ENCODE results near the gene PEX11G.

- TF ChIP-seq CTCF (IDR thresholded peaks at IDR 0.05; ENCODE audit: insufficient read depth, low read length, poor library complexity, severe bottlenecking): no peak
- TF ChIP-seq EZH2phosphoT487 (conservative IDR thresholded peaks at IDR 0.05; ENCODE audit: low read length): no peak
Observed at GRCh38 chr19:7524523-7524922, 35.7 kb upstream of the PEX11G start.

Data from SU-DHL-6 (cell line).